K562 (cell line): ENCODE measurements around the gene PDE2A. TPM values are rescaled to one million over a fixed set of nuclear protein-coding genes. Genes with fewer than 3 reads are reported as not detected.

Source experiments
- ATAC-seq: fragments of 200-7000 bp; cut with Tn5 transposase; 3 replicates; pipeline ENCODE4 v1.9.1; 2020; ENCODE audit warnings: moderate library complexity
- BruUV-seq: library from RNA; stranded (reverse); fragments of 400-500 nt; replicated peaks from 2 replicates; lab custom pipeline; 2021; lab: Mats Ljungman, UMichigan
- CTCF ChIA-PET: fragments of 300-600 bp; formaldehyde crosslinking; extraction: SDS; loops from one replicate; lab custom pipeline; 2021; ENCODE audit warnings: low intra/inter-chr PET ratio; lab: Yijun Ruan, JAX
- POLR2A ChIA-PET: fragments of 300-600, 350-650 bp; sonication (Branson Sonifier 250); formaldehyde crosslinking; extraction: SDS; loops from one replicate; lab custom pipeline; 2021; ENCODE audit warnings: antibody characterized with exemption, inconsistent platforms; lab: Yijun Ruan, JAX
- DNase-seq, 4 experiments: peaks; one replicate each; pipeline versions ENCODE4 v3.0.0 to v3.0.0-alpha.2; 2011 to 2018; ENCODE audit warnings: low spot score in 3 of 4, mixed read lengths in 3 of 4; ENCODE audit errors: extremely low read depth in 1 of 4
- FAIRE-seq: peaks from 2 replicates; lab custom pipeline; 2011; peaks lifted over from hg19 to GRCh38; lab: Jason Lieb, UNC
- H2AFZ ChIP-seq: 2 replicates; pipeline ENCODE4 v1.6.0; 2011; ENCODE audit warnings: low read depth, low read length, control low read depth, inconsistent platforms
- H3K27ac ChIP-seq: fragments of 200-600 bp; 3 replicates; pipeline ENCODE4 v1.8.0; 2011; ENCODE audit warnings: low read depth, mild to moderate bottlenecking, control low read depth, inconsistent platforms, low read length, moderate library complexity, mixed read lengths; ENCODE audit errors: extremely low read depth
- H3K27me3 ChIP-seq, 2 experiments: fragments of 300-600 bp in 1 of 2; 2 replicates in 1 of 2; 3 replicates in 1 of 2; pipeline versions ENCODE4 v1.6.0 to v1.8.0; 2011; ENCODE audit warnings: inconsistent platforms in 2 of 2, low read length in 2 of 2, mild to moderate bottlenecking in 1 of 2, mixed read lengths in 1 of 2, moderate library complexity in 1 of 2; ENCODE audit not compliant: control insufficient read depth in 2 of 2, insufficient read depth in 2 of 2
- H3K36me3 ChIP-seq: fragments of 300-600 bp; 3 replicates; pipeline ENCODE4 v1.8.0; 2011; ENCODE audit warnings: mild to moderate bottlenecking, low read length, inconsistent platforms; ENCODE audit not compliant: control insufficient read depth, insufficient read depth
- H3K4me1 ChIP-seq, 2 experiments: fragments of 200-600 bp in 1 of 2; replicated peaks in 1 of 2; 2 replicates in 1 of 2; 3 replicates in 1 of 2; pipeline versions ENCODE4 v1.5.1 to v1.8.0; 2011; ENCODE audit warnings: inconsistent platforms in 2 of 2, low read length in 2 of 2, mild to moderate bottlenecking in 1 of 2, mixed read lengths in 1 of 2, moderate library complexity in 1 of 2; ENCODE audit not compliant: control insufficient read depth in 2 of 2, insufficient read depth in 2 of 2
- H3K4me2 ChIP-seq: 2 replicates; pipeline ENCODE4 v1.6.1; 2011; ENCODE audit warnings: low read length, control low read depth, inconsistent platforms, mixed read lengths; ENCODE audit not compliant: insufficient read depth
- H3K4me3 ChIP-seq: fragments of 200-600 bp; sonication (generic), shearing (Covaris generic); 2 replicates; pipeline ENCODE4 v1.5.1; 2016; ENCODE audit warnings: control low read depth, inconsistent platforms
- H3K79me2 ChIP-seq: fragments of 200-600 bp; 3 replicates; pipeline ENCODE4 v1.8.0; 2011; ENCODE audit warnings: low read length, inconsistent platforms; ENCODE audit not compliant: control insufficient read depth, insufficient read depth
- H3K9ac ChIP-seq, 2 experiments: 2 replicates each; pipeline versions ENCODE4 v1.6.0 to v1.6.1; 2011; ENCODE audit warnings: low read depth in 2 of 2, low read length in 2 of 2, control low read depth in 1 of 2, inconsistent platforms in 1 of 2, mild to moderate bottlenecking in 1 of 2, mixed read lengths in 1 of 2; ENCODE audit not compliant: insufficient read depth in 1 of 2
- H3K9me1 ChIP-seq: one replicate; pipeline ENCODE4 v1.6.0; 2011; ENCODE audit warnings: inconsistent platforms, mild to moderate bottlenecking, low read length, moderate library complexity; ENCODE audit not compliant: control insufficient read depth, insufficient read depth
- H3K9me3 ChIP-seq: replicated peaks from 2 replicates; pipeline ENCODE4 v1.5.1; 2011; ENCODE audit warnings: low read depth, low read length, inconsistent platforms; ENCODE audit not compliant: control insufficient read depth, insufficient read depth
- H4K20me1 ChIP-seq: replicated peaks from 2 replicates; pipeline ENCODE4 v1.6.1; 2011; ENCODE audit warnings: low read length, inconsistent platforms, mixed read lengths; ENCODE audit not compliant: control insufficient read depth, insufficient read depth
- CHCHD3 ChIP-seq: fragments of 250-450 bp; sonication (Bioruptor Pico); IDR thresholded peaks from 2 replicates; pipeline ENCODE4 v2.1.2; 2022; ENCODE audit warnings: mild to moderate bottlenecking
- LARP7 ChIP-seq: fragments of 450-650 bp; IDR thresholded peaks from 2 replicates; pipeline ENCODE4 v1.6.1; 2016
- PCBP2 ChIP-seq: fragments of 200-400 bp; formaldehyde crosslinking; IDR thresholded peaks from 2 replicates; pipeline ENCODE4 v1.6.1; 2018; ENCODE audit warnings: low read length, low read depth, mild to moderate bottlenecking, moderate library complexity; ENCODE audit not compliant: poor library complexity, severe bottlenecking
- ZNF175 ChIP-seq: fragments of 200-800 bp; sonication (Bioruptor generic); IDR thresholded peaks from 2 replicates; pipeline ENCODE4 v1.6.1; 2016; ENCODE audit warnings: low read depth, mild to moderate bottlenecking, missing genetic modification characterization, missing compliant biosample characterization
- ZNF212 ChIP-seq: fragments of 450-650 bp; formaldehyde crosslinking; IDR thresholded peaks from 2 replicates; pipeline ENCODE4 v1.4.0; 2020; ENCODE audit warnings: mild to moderate bottlenecking
- ZNF24 ChIP-seq: fragments of 450-650 bp; IDR thresholded peaks from 2 replicates; pipeline ENCODE4 v1.6.1; 2016
- ZNF316 ChIP-seq: fragments of 450-650 bp; IDR thresholded peaks from 2 replicates; pipeline ENCODE4 v1.6.1; 2016
- WGBS: fragments of 100-300 bp; shearing (Covaris generic); methylation state at CpG from one replicate; pipeline ENCODE4 v1.1.6; 2016; ENCODE audit warnings: low coverage, mixed read lengths; ENCODE audit not compliant: insufficient coverage; ENCODE audit errors: missing lambda C conversion rate; 5-methylcytosine and 5-hydroxymethylcytosine counted together
- in situ Hi-C: fragments of 300-500 bp; cut with MboI; formaldehyde crosslinking; loops from 4 replicates; pipeline ENCODE4 v1.15.0; 2018; ENCODE audit warnings: inconsistent platforms, mixed read lengths
- intact Hi-C: fragments of 100-400 bp; cut with micrococcal nuclease; formaldehyde crosslinking; loops from 2 replicates; pipeline ENCODE4 v1.14.2; 2022
- polyA plus RNA-seq, 8 experiments: library from polyadenylated mRNA; depleted of rRNA in 4 of 8; stranded (reverse) in 5 of 8; unstranded in 3 of 8; fragments of >200 nt; fragmentation: Nextera tagmentation in 2 of 8; fragmentation: Illumina TruSeq in 1 of 8; extraction: Ambion mirVana in 2 of 8; extraction: Trizol in 1 of 8; gene quantifications; 2 replicates each; pipeline versions ENCODE4 v1.2.1 to v1.2.3, GENCODE V29; 2011 to 2014; ENCODE audit warnings: inconsistent platforms in 1 of 8, missing spikeins in 1 of 8
- total RNA-seq, 7 experiments: library from RNA; depleted of rRNA in 6 of 7; stranded (reverse); fragments of >200 nt in 6 of 7; fragmentation: Illumina TruSeq in 2 of 7; extraction: Trizol in 2 of 7; gene quantifications; 2 replicates each; pipeline versions ENCODE4 v1.2.1 to v1.2.3, GENCODE V29; 2011 to 2021; ENCODE audit warnings: low replicate concordance in 1 of 7
- TF ChIP-seq, protein P1 (sequence below), 2 experiments: fragments of 450-650 bp in 1 of 2; sonication (generic) in 1 of 2; formaldehyde crosslinking in 1 of 2; IDR thresholded peaks in 1 of 2; conservative IDR thresholded peaks in 1 of 2; 2 replicates each; pipeline versions ENCODE4 v1.6.1 to v1.8.1; 2016 to 2023; ENCODE audit warnings: mild to moderate bottlenecking in 2 of 2, moderate library complexity in 2 of 2, inconsistent platforms in 1 of 2, missing genetic modification reagents in 1 of 2

The PDE2A gene
- total and polyA plus RNA-seq, 9 of the 15 experiments (the other 6 are each of a cell fraction or from before 2014, with no cell fraction given) = 0.07 to 15.2 (median 1.6) TPM; not detected in 1

DNA sequence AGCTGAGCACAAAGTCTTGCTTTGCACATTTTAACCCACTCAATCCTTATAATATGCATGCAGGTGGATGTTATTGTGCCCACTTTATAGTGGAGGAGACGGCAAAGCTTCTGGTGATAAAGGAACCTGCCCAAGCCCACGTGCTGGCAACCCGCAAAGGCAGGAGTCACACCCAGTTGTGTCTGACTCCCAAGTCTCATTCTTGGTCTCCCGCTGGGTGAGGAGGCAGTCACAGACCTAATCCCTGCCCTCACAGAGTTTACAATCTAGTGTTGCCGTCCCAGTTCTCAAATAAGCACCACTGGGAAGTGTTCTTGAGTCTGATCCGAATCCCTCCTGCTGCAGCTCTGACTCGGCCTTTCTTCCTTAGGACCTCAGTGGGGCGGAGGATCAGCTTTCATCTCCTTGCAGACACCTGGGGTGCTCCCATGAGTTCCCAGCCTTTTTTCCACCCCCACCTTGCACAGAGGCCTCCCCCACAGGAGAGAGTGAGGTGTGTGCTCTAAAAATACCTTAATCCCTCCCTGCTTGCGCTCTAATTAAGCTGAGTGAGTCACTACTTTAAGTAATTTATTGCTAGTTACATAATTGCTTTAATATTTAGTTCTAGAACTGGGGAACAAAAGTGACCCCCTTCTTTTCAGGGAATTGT lies 15.1 kb downstream of the PDE2A start:
- intact Hi-C loops = no loop called here
- POLR2A ChIA-PET = interaction anchor here (0.8 kb wide), 1 partner anchor 9 kb away, joined by 3 read pairs; no protein-coding TSS in a partner anchor

More for the DNA sequence above, 15.1 kb downstream of the PDE2A start:
- CTCF ChIA-PET = no interaction called here
- Histone ChIP-seq H4K20me1 (peaks cover 11% of the 10 kb centered on the region), H2AFZ (no peak overlapping the region), H3K27ac (no peak overlapping the region), H3K27me3 (peaks cover 21 to 49% of the 10 kb centered on the region in 2 experiments), H3K4me2 (no peak overlapping the region), H3K36me3 (no peaks in the 10 kb centered on the region), H3K4me1 (peaks cover 0 to 9% of the 10 kb centered on the region in 2 experiments; a peak in 2 of 5 replicates), H3K4me3 (no peak overlapping the region), H3K79me2 (no peaks in the 10 kb centered on the region), H3K9ac (no peak overlapping the region), H3K9me3 (no peaks in the 10 kb centered on the region), H3K9me1 (no peaks in the 10 kb centered on the region)
- WGBS = 3% methylated on average over 9 of the region's 9 CpGs
- TF ChIP-seq ZNF175 (no peak), PCBP2 (no peak), ZNF316 (peak; percentile 11; the same call in 1 of the 2 replicates), ZNF212 (CRISPR knock-in tag) (no peak), ZNF24 (no peak), LARP7 (no peak), CHCHD3 (CRISPR knock-in tag) (no peak)
- TF ChIP-seq, protein P1, sequence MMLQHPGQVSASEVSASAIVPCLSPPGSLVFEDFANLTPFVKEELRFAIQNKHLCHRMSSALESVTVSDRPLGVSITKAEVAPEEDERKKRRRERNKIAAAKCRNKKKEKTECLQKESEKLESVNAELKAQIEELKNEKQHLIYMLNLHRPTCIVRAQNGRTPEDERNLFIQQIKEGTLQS (IDR thresholded peaks at IDR 0.05) = no peak
- TF ChIP-seq, protein P1 (CRISPR knock-in tag; conservative IDR thresholded peaks at IDR 0.05) = no peak
- in situ Hi-C loops = no loop called here
- DNase-seq (no peak), FAIRE-seq (no peak), ATAC-seq (no peak)
- BruUV-seq = no TSS peak
